ENCODE results near the gene IL13RA2. TPM values are rescaled to one million over a fixed set of nuclear protein-coding genes. Genes with fewer than 3 reads are reported as not detected.

Gene IL13RA2
- total and polyA plus RNA-seq, 2 of the 13 experiments (the other 11 are each of a cell fraction or from before 2014, with no cell fraction given) = not detected

- H3K9me3 ChIP-seq (ENCODE audit: low read length) = no peaks in the 10 kb centered on the region
- H3K4me2 ChIP-seq (ENCODE audit: low read depth, low read length) = no peak overlapping the region
- no peaks in the 10 kb centered on the region for H3K36me3 ChIP-seq (replicated peaks in 1 of 2; ENCODE audit: control insufficient read depth in 1 of 2, insufficient read depth in 2 of 2, low read length in 2 of 2)
- intact Hi-C loops (cut with micrococcal nuclease; ENCODE audit: unreplicated experiment) = no loop called here
- no peak overlapping the region for H3K27ac ChIP-seq (ENCODE audit: extremely low read length, insufficient read depth, low read length)
- H3K4me3 ChIP-seq (replicated peaks in 1 of 3; ENCODE audit: insufficient read depth in 1 of 3, low read depth in 2 of 3, low read length in 3 of 3) = no peak overlapping the region
- POLR2A ChIA-PET = no interaction called here
- FAIRE-seq (no peak), ATAC-seq (no peak), DNase-seq (ENCODE audit: low spot score) (no peak)
- no peaks in the 10 kb centered on the region for H4K20me1 ChIP-seq (ENCODE audit: insufficient read depth, low read length)
- TF ChIP-seq ZFP37 (CRISPR knock-in tag; IDR thresholded peaks at IDR 0.05; ENCODE audit: borderline replicate concordance) = no peak
- no peaks in the 10 kb centered on the region for H3K79me2 ChIP-seq (ENCODE audit: insufficient read depth, low read length)
- 8% methylated on average over 2 of the region's 2 CpGs for WGBS (ENCODE audit: low lambda C conversion rate)
- no peak overlapping the region for H2AFZ ChIP-seq (ENCODE audit: low read length)
- CTCF ChIA-PET (ENCODE audit: low intra/inter-chr PET ratio, low total read pairs) = no interaction called here
- in situ Hi-C loops (cut with HindIII; ENCODE audit: extremely low pct_ligation_motif_present, low pct_unique_long_range_greater_than_20kb) = no loop called here
- no peaks in the 10 kb centered on the region for H3K4me1 ChIP-seq (ENCODE audit: insufficient read depth, low read length)
- no TSS peak for BruUV-seq (replicated peaks)
- no peak overlapping the region for H3K9ac ChIP-seq (ENCODE audit: insufficient read depth, low read depth, low read length)
- H3K27me3 ChIP-seq (ENCODE audit: control insufficient read depth in 1 of 2, insufficient read depth in 2 of 2, low read length in 2 of 2) = no peaks in the 10 kb centered on the region
Observed at GRCh38 chrX:115030625-115031024, 13.2 kb upstream of the IL13RA2 start.

GRCh38 chrX:115029869-115030570, 12.6 kb upstream of the IL13RA2 start:
- FAIRE-seq = no peak
- H3K4me2 ChIP-seq (ENCODE audit: low read depth, low read length) = no peak overlapping the region
- no TSS peak for BruUV-seq (replicated peaks)
- H3K27me3 ChIP-seq (ENCODE audit: control insufficient read depth in 1 of 2, insufficient read depth in 2 of 2, low read length in 2 of 2) = no peaks in the 10 kb centered on the region
- no peaks in the 10 kb centered on the region for H4K20me1 ChIP-seq (ENCODE audit: insufficient read depth, low read length)
- no peak overlapping the region for H3K9ac ChIP-seq (ENCODE audit: insufficient read depth, low read depth, low read length)
- ATAC-seq = no peak
- no peak for DNase-seq (ENCODE audit: low spot score)
- no peaks in the 10 kb centered on the region for H3K9me3 ChIP-seq (ENCODE audit: low read length)
- H3K4me1 ChIP-seq (ENCODE audit: insufficient read depth, low read length) = no peaks in the 10 kb centered on the region
- in situ Hi-C loops (cut with HindIII; ENCODE audit: extremely low pct_ligation_motif_present, low pct_unique_long_range_greater_than_20kb) = no loop called here
- intact Hi-C loops (cut with micrococcal nuclease; ENCODE audit: unreplicated experiment) = no loop called here
- H3K27ac ChIP-seq (ENCODE audit: extremely low read length, insufficient read depth, low read length) = no peak overlapping the region
- ChIA-PET POLR2A (no interaction called here), CTCF (ENCODE audit: low intra/inter-chr PET ratio, low total read pairs) (no interaction called here)
- no peaks in the 10 kb centered on the region for H3K79me2 ChIP-seq (ENCODE audit: insufficient read depth, low read length)
- 6% methylated on average over 5 of the region's 5 CpGs for WGBS (ENCODE audit: low lambda C conversion rate)
- no peaks in the 10 kb centered on the region for H3K36me3 ChIP-seq (replicated peaks in 1 of 2; ENCODE audit: control insufficient read depth in 1 of 2, insufficient read depth in 2 of 2, low read length in 2 of 2)
- H2AFZ ChIP-seq (ENCODE audit: low read length) = no peak overlapping the region
- H3K4me3 ChIP-seq (replicated peaks in 1 of 3; ENCODE audit: insufficient read depth in 1 of 3, low read depth in 2 of 3, low read length in 3 of 3) = no peak overlapping the region
- no peak for TF ChIP-seq MAZ (IDR thresholded peaks at IDR 0.05; ENCODE audit: borderline replicate concordance, low read depth, low read length)
- no peak for TF ChIP-seq MAZ (CRISPR knock-in tag; IDR thresholded peaks at IDR 0.05; ENCODE audit: low read depth)
- no peak for TF ChIP-seq NCOA5 (CRISPR knock-in tag; IDR thresholded peaks at IDR 0.05)
- no peak for TF ChIP-seq ZNF740 (CRISPR knock-in tag; IDR thresholded peaks at IDR 0.05)
- no peak for TF ChIP-seq THAP9 (CRISPR knock-in tag; IDR thresholded peaks at IDR 0.05; ENCODE audit: borderline replicate concordance)
- no peak for TF ChIP-seq ZNF713 (CRISPR knock-in tag; IDR thresholded peaks at IDR 0.05)
- no peak for TF ChIP-seq ISL2 (CRISPR knock-in tag; IDR thresholded peaks at IDR 0.05)
- TF ChIP-seq PPARG (CRISPR knock-in tag; conservative IDR thresholded peaks at IDR 0.05) = no peak
- TF ChIP-seq RARG (CRISPR knock-in tag; IDR thresholded peaks at IDR 0.05; ENCODE audit: low read depth) = no peak
- TF ChIP-seq SYNCRIP (IDR thresholded peaks at IDR 0.05; ENCODE audit: insufficient read depth, low read depth, low read length) = no peak
- TF ChIP-seq CHD4 (IDR thresholded peaks at IDR 0.05; ENCODE audit: borderline replicate concordance, low read length) = no peak
- TF ChIP-seq CTCF (CRISPR knock-in tag; IDR thresholded peaks at IDR 0.05) = no peak
- no peak for TF ChIP-seq ZNF24 (IDR thresholded peaks at IDR 0.05)
